Measurements from ENCODE around the gene ADAMTS12. TPM values are rescaled to one million over a fixed set of nuclear protein-coding genes. Genes with fewer than 3 reads are reported as not detected.

Gene ADAMTS12
- total and polyA plus RNA-seq, 2 experiments from 2014 or later, result 9.1 to 17.1 TPM

DNA sequence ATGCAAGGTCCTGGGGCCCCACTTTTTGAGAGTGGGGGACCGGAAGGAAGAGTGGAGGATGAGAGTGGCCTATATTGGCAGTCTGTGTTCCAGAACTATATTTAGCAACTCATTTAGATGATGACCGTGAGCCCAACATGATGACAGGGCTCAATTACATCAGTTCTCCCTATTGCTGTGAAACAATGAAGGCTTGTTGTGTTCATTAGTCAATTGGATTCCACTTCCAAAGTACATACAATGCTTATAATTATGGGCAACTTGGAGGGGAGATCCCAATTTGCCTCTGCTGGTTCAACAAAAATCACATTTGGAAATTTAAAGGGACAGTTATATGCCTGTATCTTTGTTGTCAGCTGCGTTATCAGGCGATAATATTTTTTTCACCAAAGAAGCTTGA lies 360.0 kb downstream of the ADAMTS12 start:
- no peaks in the 10 kb centered on the region for H3K9me3 Mint-ChIP-seq
- no peaks in the 10 kb centered on the region for H3K36me3 Mint-ChIP-seq (ENCODE audit: low read depth)
- no peaks in the 10 kb centered on the region for H3K79me2 ChIP-seq (replicated peaks; ENCODE audit: insufficient read depth)
- H3K4me3 ChIP-seq, result no peak overlapping the region
- H3K4me1 Mint-ChIP-seq, result peaks cover 2% of the 10 kb centered on the region; the same call in 2 of the 3 replicates
- no peaks in the 10 kb centered on the region for H3K27me3 ChIP-seq (ENCODE audit: insufficient read depth)
- no peak overlapping the region for H3K4me3 Mint-ChIP-seq
- no peak overlapping the region for H3K27ac Mint-ChIP-seq
- no peaks in the 10 kb centered on the region for H3K4me1 ChIP-seq (ENCODE audit: insufficient read depth)
- H3K27me3 Mint-ChIP-seq (ENCODE audit: insufficient read depth, low read depth, poor library complexity), result peaks cover 2% of the 10 kb centered on the region
- H2AFZ ChIP-seq, result no peak overlapping the region
- DNase-seq (ENCODE audit: low spot score) (no peak), ATAC-seq (no peak)
- TF ChIP-seq, protein P1, sequence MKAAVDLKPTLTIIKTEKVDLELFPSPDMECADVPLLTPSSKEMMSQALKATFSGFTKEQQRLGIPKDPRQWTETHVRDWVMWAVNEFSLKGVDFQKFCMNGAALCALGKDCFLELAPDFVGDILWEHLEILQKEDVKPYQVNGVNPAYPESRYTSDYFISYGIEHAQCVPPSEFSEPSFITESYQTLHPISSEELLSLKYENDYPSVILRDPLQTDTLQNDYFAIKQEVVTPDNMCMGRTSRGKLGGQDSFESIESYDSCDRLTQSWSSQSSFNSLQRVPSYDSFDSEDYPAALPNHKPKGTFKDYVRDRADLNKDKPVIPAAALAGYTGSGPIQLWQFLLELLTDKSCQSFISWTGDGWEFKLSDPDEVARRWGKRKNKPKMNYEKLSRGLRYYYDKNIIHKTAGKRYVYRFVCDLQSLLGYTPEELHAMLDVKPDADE (IDR thresholded peaks at IDR 0.05), result no peak
- TF ChIP-seq POLR2AphosphoS5 (IDR thresholded peaks at IDR 0.05; ENCODE audit: low read depth) (no peak), CREB1 (CRISPR knock-in tag; IDR thresholded peaks at IDR 0.05; ENCODE audit: low read depth) (no peak), EZH2 (IDR thresholded peaks at IDR 0.05; ENCODE audit: low read depth, unreplicated experiment) (no peak), NANOG (IDR thresholded peaks at IDR 0.05; ENCODE audit: borderline replicate concordance) (no peak), STAT1 (IDR thresholded peaks at IDR 0.05; ENCODE audit: unreplicated experiment) (no peak), ZNF114 (CRISPR knock-in tag; IDR thresholded peaks at IDR 0.05) (no peak), EZH2phosphoT487 (IDR thresholded peaks at IDR 0.05; ENCODE audit: unreplicated experiment) (no peak), ZNF462 (CRISPR knock-in tag; IDR thresholded peaks at IDR 0.05) (no peak), ZNF331 (CRISPR knock-in tag; IDR thresholded peaks at IDR 0.05; ENCODE audit: low read depth) (no peak), JUNB (IDR thresholded peaks at IDR 0.05; ENCODE audit: unreplicated experiment) (no peak)
- TF ChIP-seq, protein P2, sequence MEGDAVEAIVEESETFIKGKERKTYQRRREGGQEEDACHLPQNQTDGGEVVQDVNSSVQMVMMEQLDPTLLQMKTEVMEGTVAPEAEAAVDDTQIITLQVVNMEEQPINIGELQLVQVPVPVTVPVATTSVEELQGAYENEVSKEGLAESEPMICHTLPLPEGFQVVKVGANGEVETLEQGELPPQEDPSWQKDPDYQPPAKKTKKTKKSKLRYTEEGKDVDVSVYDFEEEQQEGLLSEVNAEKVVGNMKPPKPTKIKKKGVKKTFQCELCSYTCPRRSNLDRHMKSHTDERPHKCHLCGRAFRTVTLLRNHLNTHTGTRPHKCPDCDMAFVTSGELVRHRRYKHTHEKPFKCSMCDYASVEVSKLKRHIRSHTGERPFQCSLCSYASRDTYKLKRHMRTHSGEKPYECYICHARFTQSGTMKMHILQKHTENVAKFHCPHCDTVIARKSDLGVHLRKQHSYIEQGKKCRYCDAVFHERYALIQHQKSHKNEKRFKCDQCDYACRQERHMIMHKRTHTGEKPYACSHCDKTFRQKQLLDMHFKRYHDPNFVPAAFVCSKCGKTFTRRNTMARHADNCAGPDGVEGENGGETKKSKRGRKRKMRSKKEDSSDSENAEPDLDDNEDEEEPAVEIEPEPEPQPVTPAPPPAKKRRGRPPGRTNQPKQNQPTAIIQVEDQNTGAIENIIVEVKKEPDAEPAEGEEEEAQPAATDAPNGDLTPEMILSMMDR (conservative IDR thresholded peaks at IDR 0.05; ENCODE audit: low read depth in 2 of 2), result no peak
- TF ChIP-seq, protein P3, sequence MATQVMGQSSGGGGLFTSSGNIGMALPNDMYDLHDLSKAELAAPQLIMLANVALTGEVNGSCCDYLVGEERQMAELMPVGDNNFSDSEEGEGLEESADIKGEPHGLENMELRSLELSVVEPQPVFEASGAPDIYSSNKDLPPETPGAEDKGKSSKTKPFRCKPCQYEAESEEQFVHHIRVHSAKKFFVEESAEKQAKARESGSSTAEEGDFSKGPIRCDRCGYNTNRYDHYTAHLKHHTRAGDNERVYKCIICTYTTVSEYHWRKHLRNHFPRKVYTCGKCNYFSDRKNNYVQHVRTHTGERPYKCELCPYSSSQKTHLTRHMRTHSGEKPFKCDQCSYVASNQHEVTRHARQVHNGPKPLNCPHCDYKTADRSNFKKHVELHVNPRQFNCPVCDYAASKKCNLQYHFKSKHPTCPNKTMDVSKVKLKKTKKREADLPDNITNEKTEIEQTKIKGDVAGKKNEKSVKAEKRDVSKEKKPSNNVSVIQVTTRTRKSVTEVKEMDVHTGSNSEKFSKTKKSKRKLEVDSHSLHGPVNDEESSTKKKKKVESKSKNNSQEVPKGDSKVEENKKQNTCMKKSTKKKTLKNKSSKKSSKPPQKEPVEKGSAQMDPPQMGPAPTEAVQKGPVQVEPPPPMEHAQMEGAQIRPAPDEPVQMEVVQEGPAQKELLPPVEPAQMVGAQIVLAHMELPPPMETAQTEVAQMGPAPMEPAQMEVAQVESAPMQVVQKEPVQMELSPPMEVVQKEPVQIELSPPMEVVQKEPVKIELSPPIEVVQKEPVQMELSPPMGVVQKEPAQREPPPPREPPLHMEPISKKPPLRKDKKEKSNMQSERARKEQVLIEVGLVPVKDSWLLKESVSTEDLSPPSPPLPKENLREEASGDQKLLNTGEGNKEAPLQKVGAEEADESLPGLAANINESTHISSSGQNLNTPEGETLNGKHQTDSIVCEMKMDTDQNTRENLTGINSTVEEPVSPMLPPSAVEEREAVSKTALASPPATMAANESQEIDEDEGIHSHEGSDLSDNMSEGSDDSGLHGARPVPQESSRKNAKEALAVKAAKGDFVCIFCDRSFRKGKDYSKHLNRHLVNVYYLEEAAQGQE (IDR thresholded peaks at IDR 0.05; ENCODE audit: unreplicated experiment), result no peak
- no peaks in the 10 kb centered on the region for H3F3A ChIP-seq (replicated peaks; ENCODE audit: low read depth)
- H3K4me2 ChIP-seq, result no peak overlapping the region
- H4K20me1 ChIP-seq (replicated peaks; ENCODE audit: insufficient read depth), result no peaks in the 10 kb centered on the region
- H3K9me2 ChIP-seq (ENCODE audit: insufficient read depth), result peaks cover 20% of the 10 kb centered on the region
- no peaks in the 10 kb centered on the region for H3K36me3 ChIP-seq (ENCODE audit: insufficient read depth)
- no peak overlapping the region for H3K27ac ChIP-seq (ENCODE audit: low read depth)

Data from GM23338 (cell line).